Inferior parietal cortex (tissue), 1 donor: ENCODE data around the gene ADNP2.
"Not testable (repeated sequence)": the region's sequence is repeated elsewhere in the genome, so short reads cannot be mapped to it uniquely, and the experiment has no call there.

Experiments used
- DNase-seq: peaks from one replicate; pipeline ENCODE4 v3.0.0-alpha.2; 2016; ENCODE audit errors: extremely low spot score

ADNP2 gene

GRCh38 chr18:80145196-80145804 lies 36.2 kb downstream of the ADNP2 start:
- no peak for DNase-seq

- DNase-seq = no peak
Measured at GRCh38 chr18:80147037-80147417, 38.0 kb downstream of the ADNP2 start.

GRCh38 chr18:80147418-80148325 lies 38.6 kb downstream of the ADNP2 start:
- peak; percentile 82 for DNase-seq

- DNase-seq = no peak
Measured at GRCh38 chr18:80148326-80149199, 39.5 kb downstream of the ADNP2 start.

- no peak for DNase-seq
Measured at GRCh38 chr18:80149667-80150066, 40.6 kb downstream of the ADNP2 start.

- DNase-seq = no peak
Measured at GRCh38 chr18:80154293-80154692, 45.2 kb downstream of the ADNP2 start.

GRCh38 chr18:80157708-80158343 lies 48.8 kb downstream of the ADNP2 start:
- DNase-seq = peak; percentile 93

GRCh38 chr18:80158365-80158764 lies 49.3 kb downstream of the ADNP2 start:
- DNase-seq = no peak

GRCh38 chr18:80159713-80160636 lies 50.9 kb downstream of the ADNP2 start:
- no peak for DNase-seq

- no peak for DNase-seq
Measured at GRCh38 chr18:80161781-80162417, 52.8 kb downstream of the ADNP2 start.

GRCh38 chr18:80163183-80163582 lies 54.1 kb downstream of the ADNP2 start:
- DNase-seq = no peak

- not testable (repeated sequence) for DNase-seq
Measured at GRCh38 chr18:80164727-80165355, 55.8 kb downstream of the ADNP2 start.

- DNase-seq = no peak
Measured at GRCh38 chr18:80166240-80166639, 57.2 kb downstream of the ADNP2 start.

- no peak for DNase-seq
Measured at GRCh38 chr18:80166725-80167124, 57.7 kb downstream of the ADNP2 start.

- DNase-seq = no peak
Measured at GRCh38 chr18:80167331-80167730, 58.3 kb downstream of the ADNP2 start.

GRCh38 chr18:80167931-80168330 lies 58.9 kb downstream of the ADNP2 start:
- no peak for DNase-seq

GRCh38 chr18:80168346-80168745 lies 59.3 kb downstream of the ADNP2 start:
- no peak for DNase-seq

- no peak for DNase-seq
Measured at GRCh38 chr18:80168982-80169381, 59.9 kb downstream of the ADNP2 start.

- DNase-seq = no peak
Measured at GRCh38 chr18:80169607-80170006, 60.5 kb downstream of the ADNP2 start.
